Retinal pigment epithelial cell (primary cell): ENCODE data around the gene EXOSC9.

Source experiments
- DNase-seq: peaks from one replicate; pipeline ENCODE4 v3.0.0-alpha.2; 2010; ENCODE audit warnings: low read depth
- H3K4me3 ChIP-seq: 2 replicates; pipeline ENCODE4 v1.5.1; 2011; ENCODE audit warnings: mild to moderate bottlenecking, low read length, control low read depth, moderate library complexity
- CTCF ChIP-seq: conservative IDR thresholded peaks from 2 replicates; pipeline ENCODE4 v1.5.1; 2011; ENCODE audit warnings: low read depth, low read length, control low read depth, inconsistent platforms

Gene EXOSC9

GRCh38 chr4:121789455-121789854, 11.7 kb upstream of the EXOSC9 start:
- DNase-seq: no peak
- H3K4me3 ChIP-seq: no peak overlapping the region
- no peak for TF ChIP-seq CTCF

GRCh38 chr4:121789960-121790829, 10.9 kb upstream of the EXOSC9 start:
- no peak for DNase-seq
- no peak for TF ChIP-seq CTCF

GRCh38 chr4:121790976-121791375, 10.1 kb upstream of the EXOSC9 start:
- no peak for DNase-seq
- no peak for TF ChIP-seq CTCF
- no peak overlapping the region for H3K4me3 ChIP-seq

More at GRCh38 chr4:121789960-121790829, 10.9 kb upstream of the EXOSC9 start:
- H3K4me3 ChIP-seq: no peak overlapping the region

- no peak for TF ChIP-seq CTCF
- no peak for DNase-seq
- H3K4me3 ChIP-seq: no peak overlapping the region
Observed at GRCh38 chr4:121791481-121791880, 9.6 kb upstream of the EXOSC9 start.

GRCh38 chr4:121792966-121793365, 8.2 kb upstream of the EXOSC9 start:
- no peak for DNase-seq
- H3K4me3 ChIP-seq: no peak overlapping the region
- TF ChIP-seq CTCF: no peak

- no peak for DNase-seq
- no peak overlapping the region for H3K4me3 ChIP-seq
- TF ChIP-seq CTCF: no peak
Observed at GRCh38 chr4:121794505-121795188, 6.5 kb upstream of the EXOSC9 start.
